WTC11 (cell line): ENCODE data around the gene ALS2CL. TPM values are rescaled to one million over a fixed set of nuclear protein-coding genes. Genes with fewer than 3 reads are reported as not detected.

ENCODE experiments used
- ATAC-seq: fragments of 200-7000 bp; cut with Tn5 transposase; 2 replicates; pipeline ENCODE4 v1.10.0; 2021; ENCODE audit warnings: mild to moderate bottlenecking, moderate library complexity
- CTCF ChIA-PET: fragments of 300-600 bp; sonication (Branson Sonifier 250); formaldehyde crosslinking; loops from one replicate; lab custom pipeline; 2021; ENCODE audit warnings: antibody characterized with exemption; lab: Charles Lee
- POLR2A ChIA-PET: fragments of 350-600 bp; sonication (Branson Sonifier 250); formaldehyde crosslinking; loops from one replicate; lab custom pipeline; 2021; ENCODE audit warnings: antibody characterized with exemption; lab: Charles Lee
- DNase-seq: peaks from one replicate; pipeline ENCODE4 v3.0.0; 2021; ENCODE audit warnings: low spot score
- H3K27ac Mint-ChIP-seq: 2 replicates; pipeline ENCODE4 v1.8.0; 2021; ENCODE audit warnings: mixed read lengths
- H3K27me3 Mint-ChIP-seq: 2 replicates; pipeline ENCODE4 v1.8.0; 2021; ENCODE audit warnings: low read depth, mild to moderate bottlenecking, moderate library complexity, mixed read lengths
- H3K36me3 Mint-ChIP-seq: 2 replicates; pipeline ENCODE4 v1.8.0; 2021; ENCODE audit warnings: mixed read lengths
- H3K4me1 Mint-ChIP-seq: 2 replicates; pipeline ENCODE4 v1.8.0; 2022; ENCODE audit warnings: mixed read lengths
- H3K4me3 Mint-ChIP-seq: 2 replicates; pipeline ENCODE4 v1.8.0; 2021; ENCODE audit warnings: mild to moderate bottlenecking, moderate library complexity, mixed read lengths
- H3K9me3 Mint-ChIP-seq: 2 replicates; pipeline ENCODE4 v1.8.0; 2021; ENCODE audit warnings: mixed read lengths
- CREM ChIP-seq: sonication (generic); formaldehyde crosslinking; IDR thresholded peaks from 2 replicates; pipeline ENCODE4 v1.8.1; 2022; ENCODE audit warnings: mild to moderate bottlenecking, missing genetic modification reagents, moderate library complexity
- GRHL2 ChIP-seq: fragments of 250-450 bp; sonication (Bioruptor Pico); IDR thresholded peaks from 2 replicates; pipeline ENCODE4 v1.8.0; 2022; ENCODE audit warnings: mild to moderate bottlenecking, moderate library complexity; ENCODE audit not compliant: insufficient replicate concordance, severe bottlenecking
- NR3C1 ChIP-seq: sonication (generic); formaldehyde crosslinking; conservative IDR thresholded peaks from 2 replicates; pipeline ENCODE4 v1.8.1; 2023; ENCODE audit warnings: low read depth, mild to moderate bottlenecking, missing genetic modification reagents
- OVOL2 ChIP-seq: fragments of 250-450 bp; sonication (Bioruptor Pico); IDR thresholded peaks from 2 replicates; pipeline ENCODE4 v1.9.0; 2021; ENCODE audit warnings: mild to moderate bottlenecking, borderline replicate concordance
- PRRX2 ChIP-seq: fragments of 250-450 bp; sonication (Bioruptor Pico); IDR thresholded peaks from 2 replicates; pipeline ENCODE4 v1.8.0; 2021; ENCODE audit warnings: mild to moderate bottlenecking
- TEAD4 ChIP-seq: sonication (generic); formaldehyde crosslinking; IDR thresholded peaks from 2 replicates; pipeline ENCODE4 v1.8.0; 2022; ENCODE audit warnings: mild to moderate bottlenecking, missing genetic modification reagents
- total RNA-seq: library from RNA; stranded (reverse); gene quantifications from 3 replicates; pipeline ENCODE4 v1.2.3, GENCODE V29; 2021
- TF ChIP-seq, protein P1 (sequence below): sonication (generic); formaldehyde crosslinking; IDR thresholded peaks from 2 replicates; pipeline ENCODE4 v1.8.1; 2023; ENCODE audit warnings: mild to moderate bottlenecking, missing genetic modification reagents
- TF ChIP-seq, protein P2 (sequence below): sonication (generic); formaldehyde crosslinking; IDR thresholded peaks from 2 replicates; pipeline ENCODE4 v1.8.1; 2022; ENCODE audit warnings: low read depth, missing genetic modification reagents, borderline replicate concordance
- TF ChIP-seq, protein P3 (sequence below): fragments of 250-450 bp; sonication (Bioruptor Pico); conservative IDR thresholded peaks from 2 replicates; pipeline ENCODE4 v1.9.0; 2021; ENCODE audit warnings: mild to moderate bottlenecking
- TF ChIP-seq, protein P4 (sequence below): sonication (generic); formaldehyde crosslinking; IDR thresholded peaks from 2 replicates; pipeline ENCODE4 v1.8.1; 2023; ENCODE audit warnings: mild to moderate bottlenecking, missing genetic modification reagents, moderate library complexity
- TF ChIP-seq, protein P5 (sequence below): sonication (generic); formaldehyde crosslinking; IDR thresholded peaks from 2 replicates; pipeline ENCODE4 v1.8.0; 2022; ENCODE audit warnings: mild to moderate bottlenecking, missing genetic modification reagents
- TF ChIP-seq, protein P6 (sequence below): sonication (generic); formaldehyde crosslinking; IDR thresholded peaks from 2 replicates; pipeline ENCODE4 v1.8.0; 2022; ENCODE audit warnings: mild to moderate bottlenecking, missing genetic modification reagents
- TF ChIP-seq, protein P7 (sequence below): sonication (generic); formaldehyde crosslinking; conservative IDR thresholded peaks from 2 replicates; pipeline ENCODE4 v1.8.1; 2023; ENCODE audit warnings: mild to moderate bottlenecking, low read depth, missing genetic modification reagents, moderate library complexity
- TF ChIP-seq, protein P8 (sequence below): sonication (generic); formaldehyde crosslinking; IDR thresholded peaks from 2 replicates; pipeline ENCODE4 v1.8.1; 2022; ENCODE audit warnings: low read depth, mild to moderate bottlenecking, moderate library complexity, missing genetic modification reagents, borderline replicate concordance

Gene ALS2CL
- total RNA-seq, 1 experiment from 2014 or later: 12.6 TPM

DNA sequence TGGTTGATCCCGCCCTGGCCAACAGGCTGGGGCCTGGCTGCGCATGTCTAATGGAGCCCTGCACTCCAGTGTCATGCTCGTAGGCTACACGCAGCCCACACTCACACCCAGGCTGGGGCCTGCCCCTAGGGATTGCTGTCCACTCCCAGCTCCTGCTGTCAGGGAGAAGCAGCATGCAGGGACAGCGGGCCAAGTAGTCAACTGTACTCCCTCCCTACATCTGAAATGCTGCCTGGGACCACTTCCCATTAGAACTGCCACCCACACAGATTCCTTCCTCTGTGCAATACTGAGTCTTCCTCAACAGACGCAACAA is 16.1 kb downstream of the ALS2CL start:
- H3K27me3 Mint-ChIP-seq: no peaks in the 10 kb centered on the region
- DNase-seq (no peak), ATAC-seq (no peak)
- H3K4me3 Mint-ChIP-seq: no peak overlapping the region
- H3K9me3 Mint-ChIP-seq: peaks cover 4% of the 10 kb centered on the region
- no peaks in the 10 kb centered on the region for H3K4me1 Mint-ChIP-seq
- H3K36me3 Mint-ChIP-seq: peaks cover 3% of the 10 kb centered on the region
- ChIA-PET CTCF (interaction anchor here (1.0 kb wide), 1 partner anchor 38 kb away, joined by 3 read pairs; no protein-coding TSS in a partner anchor), POLR2A (no interaction called here)
- no peak overlapping the region for H3K27ac Mint-ChIP-seq
- TF ChIP-seq TEAD4 (no peak), OVOL2 (CRISPR knock-in tag) (no peak)
- TF ChIP-seq, protein P1, sequence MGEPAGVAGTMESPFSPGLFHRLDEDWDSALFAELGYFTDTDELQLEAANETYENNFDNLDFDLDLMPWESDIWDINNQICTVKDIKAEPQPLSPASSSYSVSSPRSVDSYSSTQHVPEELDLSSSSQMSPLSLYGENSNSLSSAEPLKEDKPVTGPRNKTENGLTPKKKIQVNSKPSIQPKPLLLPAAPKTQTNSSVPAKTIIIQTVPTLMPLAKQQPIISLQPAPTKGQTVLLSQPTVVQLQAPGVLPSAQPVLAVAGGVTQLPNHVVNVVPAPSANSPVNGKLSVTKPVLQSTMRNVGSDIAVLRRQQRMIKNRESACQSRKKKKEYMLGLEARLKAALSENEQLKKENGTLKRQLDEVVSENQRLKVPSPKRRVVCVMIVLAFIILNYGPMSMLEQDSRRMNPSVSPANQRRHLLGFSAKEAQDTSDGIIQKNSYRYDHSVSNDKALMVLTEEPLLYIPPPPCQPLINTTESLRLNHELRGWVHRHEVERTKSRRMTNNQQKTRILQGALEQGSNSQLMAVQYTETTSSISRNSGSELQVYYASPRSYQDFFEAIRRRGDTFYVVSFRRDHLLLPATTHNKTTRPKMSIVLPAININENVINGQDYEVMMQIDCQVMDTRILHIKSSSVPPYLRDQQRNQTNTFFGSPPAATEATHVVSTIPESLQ (CRISPR knock-in tag): no peak

DNA sequence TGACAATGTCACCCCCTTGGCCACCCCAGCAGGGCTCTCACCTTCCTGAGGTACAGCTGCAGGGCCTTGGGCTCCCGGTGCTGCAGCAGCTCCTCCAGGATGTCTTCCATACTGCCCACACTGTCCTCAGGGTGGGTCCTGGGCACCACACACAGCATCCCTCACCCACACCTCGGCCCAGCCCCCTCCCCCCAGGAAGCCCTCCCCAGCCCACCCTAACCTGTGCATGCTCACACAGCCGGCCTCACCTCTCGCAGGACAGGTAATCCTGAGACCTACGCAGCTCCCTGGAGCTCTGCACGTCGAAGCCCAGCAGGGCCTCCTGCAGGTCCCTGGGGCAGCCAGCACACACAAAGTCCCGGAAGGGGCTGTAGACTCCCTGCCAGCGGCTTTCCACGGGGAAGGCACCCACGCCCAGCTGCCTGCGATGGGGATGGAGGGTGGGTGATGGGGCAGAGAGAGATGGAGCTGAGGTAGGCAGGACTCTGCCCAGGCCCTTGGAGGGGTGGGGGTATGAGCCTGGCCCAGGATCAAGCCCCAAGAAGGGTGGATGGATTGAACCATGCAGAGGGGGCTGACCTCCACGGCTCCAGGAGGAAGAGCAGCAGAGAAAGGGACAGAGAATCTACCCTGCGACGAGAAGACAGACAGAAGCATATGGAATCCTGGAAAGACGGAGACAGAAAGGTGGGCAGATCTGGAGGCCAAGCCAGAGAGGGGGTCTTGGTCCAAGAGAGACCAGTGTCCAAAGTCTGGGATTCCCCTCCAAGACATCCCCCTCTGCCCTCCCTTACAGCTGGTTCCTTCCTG is 16.7 kb downstream of the ALS2CL start:
- H3K27ac Mint-ChIP-seq: no peak overlapping the region
- no peak overlapping the region for H3K4me3 Mint-ChIP-seq

DNA sequence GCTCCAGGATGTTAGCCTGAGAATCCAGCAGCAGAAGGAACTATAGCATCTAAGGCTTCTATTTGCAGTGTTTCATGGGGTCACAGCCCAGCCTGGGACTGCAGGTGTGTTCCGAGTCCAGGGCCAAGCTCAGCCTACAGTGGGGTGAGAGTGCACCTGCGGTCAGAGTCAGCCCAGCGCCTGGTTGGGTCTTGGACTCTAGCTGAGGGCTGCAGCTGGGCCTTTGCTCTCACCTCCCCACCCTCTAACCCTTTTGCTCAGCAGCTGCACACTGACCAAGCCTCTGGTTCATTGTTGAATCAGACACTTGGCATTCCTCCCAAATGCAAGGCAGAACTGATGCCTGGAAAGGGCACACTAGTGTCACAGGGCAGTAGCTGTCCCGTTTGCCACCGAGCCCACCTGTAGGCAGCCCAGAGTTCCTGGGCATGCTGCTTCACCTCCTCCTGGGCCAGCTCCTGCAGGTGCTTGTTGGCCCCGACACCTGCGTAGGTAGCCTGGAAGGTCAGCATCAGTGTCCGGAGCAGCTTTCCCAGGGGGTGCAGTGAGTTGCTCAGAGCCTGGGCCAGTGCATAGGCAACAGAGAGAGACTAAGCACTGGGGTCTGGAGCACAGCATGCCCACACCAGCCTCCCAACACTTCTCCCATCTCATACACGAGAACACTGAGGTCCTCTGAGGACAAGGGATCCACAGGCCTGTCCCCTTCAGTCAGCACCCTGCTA is 17.5 kb downstream of the ALS2CL start:
- ATAC-seq: no peak
- CTCF ChIA-PET: interaction anchor here (1.0 to 1.4 kb wide), 3 partner anchors 12 to 322 kb away, joined by 3 to 5 read pairs (median 4); no protein-coding TSS in a partner anchor
- DNase-seq: no peak
- POLR2A ChIA-PET: no interaction called here
- Mint-ChIP-seq H3K36me3 (peaks cover 3% of the 10 kb centered on the region), H3K4me3 (no peak overlapping the region), H3K27ac (no peak overlapping the region), H3K27me3 (no peaks in the 10 kb centered on the region), H3K4me1 (no peaks in the 10 kb centered on the region), H3K9me3 (peaks cover 4% of the 10 kb centered on the region)
- TF ChIP-seq CREM (CRISPR knock-in tag) (no peak), OVOL2 (CRISPR knock-in tag) (no peak), GRHL2 (no peak)
- TF ChIP-seq, protein P2, sequence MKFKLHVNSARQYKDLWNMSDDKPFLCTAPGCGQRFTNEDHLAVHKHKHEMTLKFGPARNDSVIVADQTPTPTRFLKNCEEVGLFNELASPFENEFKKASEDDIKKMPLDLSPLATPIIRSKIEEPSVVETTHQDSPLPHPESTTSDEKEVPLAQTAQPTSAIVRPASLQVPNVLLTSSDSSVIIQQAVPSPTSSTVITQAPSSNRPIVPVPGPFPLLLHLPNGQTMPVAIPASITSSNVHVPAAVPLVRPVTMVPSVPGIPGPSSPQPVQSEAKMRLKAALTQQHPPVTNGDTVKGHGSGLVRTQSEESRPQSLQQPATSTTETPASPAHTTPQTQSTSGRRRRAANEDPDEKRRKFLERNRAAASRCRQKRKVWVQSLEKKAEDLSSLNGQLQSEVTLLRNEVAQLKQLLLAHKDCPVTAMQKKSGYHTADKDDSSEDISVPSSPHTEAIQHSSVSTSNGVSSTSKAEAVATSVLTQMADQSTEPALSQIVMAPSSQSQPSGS (CRISPR knock-in tag): no peak
- TF ChIP-seq, protein P3, sequence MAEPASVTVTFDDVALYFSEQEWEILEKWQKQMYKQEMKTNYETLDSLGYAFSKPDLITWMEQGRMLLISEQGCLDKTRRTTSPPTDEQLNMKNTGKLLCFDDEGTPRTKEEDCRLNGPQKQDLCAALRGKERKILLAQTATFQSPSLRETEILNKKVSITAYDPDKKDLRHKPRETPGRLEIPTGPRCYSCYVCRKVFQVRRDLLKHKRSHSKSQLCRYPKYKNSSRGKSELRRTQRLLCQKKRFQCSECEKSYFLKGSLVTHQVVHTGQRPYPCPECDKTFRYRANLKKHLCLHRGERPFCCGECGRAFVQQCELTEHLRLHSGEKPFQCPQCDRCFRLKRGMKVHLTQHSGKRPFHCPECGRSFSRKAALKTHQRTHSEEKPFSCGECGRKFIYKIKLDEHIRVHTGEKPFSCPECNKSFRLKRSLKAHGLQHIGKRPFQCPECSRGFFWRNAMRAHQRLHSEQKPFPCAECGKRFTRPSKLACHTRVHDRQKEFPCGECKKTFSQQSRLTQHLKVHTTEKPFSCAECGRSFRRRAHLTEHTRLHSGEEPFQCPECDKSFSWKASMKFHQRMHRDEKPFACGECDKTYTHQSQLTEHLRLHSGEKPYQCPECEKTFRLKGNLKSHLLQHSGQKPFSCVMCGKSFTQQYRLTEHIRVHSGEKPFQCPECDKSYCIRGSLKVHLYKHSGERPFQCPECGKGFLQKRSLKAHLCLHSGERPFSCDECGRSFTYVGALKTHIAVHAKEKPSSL (CRISPR knock-in tag): no peak
- TF ChIP-seq, protein P4, sequence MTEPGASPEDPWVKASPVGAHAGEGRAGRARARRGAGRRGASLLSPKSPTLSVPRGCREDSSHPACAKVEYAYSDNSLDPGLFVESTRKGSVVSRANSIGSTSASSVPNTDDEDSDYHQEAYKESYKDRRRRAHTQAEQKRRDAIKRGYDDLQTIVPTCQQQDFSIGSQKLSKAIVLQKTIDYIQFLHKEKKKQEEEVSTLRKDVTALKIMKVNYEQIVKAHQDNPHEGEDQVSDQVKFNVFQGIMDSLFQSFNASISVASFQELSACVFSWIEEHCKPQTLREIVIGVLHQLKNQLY (CRISPR knock-in tag): no peak

More for the DNA sequence above, 16.7 kb downstream of the ALS2CL start:
- ChIA-PET CTCF (interaction anchor here (1.0 to 1.3 kb wide), 2 partner anchors 38 to 322 kb away, joined by 3 to 5 read pairs; no protein-coding TSS in a partner anchor), POLR2A (no interaction called here)
- H3K27me3 Mint-ChIP-seq: no peaks in the 10 kb centered on the region
- peaks cover 4% of the 10 kb centered on the region for H3K9me3 Mint-ChIP-seq
- no peak for ATAC-seq
- TF ChIP-seq, protein P4 (CRISPR knock-in tag): no peak
- TF ChIP-seq, protein P5, sequence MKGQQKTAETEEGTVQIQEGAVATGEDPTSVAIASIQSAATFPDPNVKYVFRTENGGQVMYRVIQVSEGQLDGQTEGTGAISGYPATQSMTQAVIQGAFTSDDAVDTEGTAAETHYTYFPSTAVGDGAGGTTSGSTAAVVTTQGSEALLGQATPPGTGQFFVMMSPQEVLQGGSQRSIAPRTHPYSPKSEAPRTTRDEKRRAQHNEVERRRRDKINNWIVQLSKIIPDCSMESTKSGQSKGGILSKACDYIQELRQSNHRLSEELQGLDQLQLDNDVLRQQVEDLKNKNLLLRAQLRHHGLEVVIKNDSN (CRISPR knock-in tag): no peak
- no peak for TF ChIP-seq PRRX2 (CRISPR knock-in tag)
- no peak for TF ChIP-seq NR3C1 (CRISPR knock-in tag)
- TF ChIP-seq, protein P6, sequence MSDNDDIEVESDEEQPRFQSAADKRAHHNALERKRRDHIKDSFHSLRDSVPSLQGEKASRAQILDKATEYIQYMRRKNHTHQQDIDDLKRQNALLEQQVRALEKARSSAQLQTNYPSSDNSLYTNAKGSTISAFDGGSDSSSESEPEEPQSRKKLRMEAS (CRISPR knock-in tag): no peak
- TF ChIP-seq, protein P7, sequence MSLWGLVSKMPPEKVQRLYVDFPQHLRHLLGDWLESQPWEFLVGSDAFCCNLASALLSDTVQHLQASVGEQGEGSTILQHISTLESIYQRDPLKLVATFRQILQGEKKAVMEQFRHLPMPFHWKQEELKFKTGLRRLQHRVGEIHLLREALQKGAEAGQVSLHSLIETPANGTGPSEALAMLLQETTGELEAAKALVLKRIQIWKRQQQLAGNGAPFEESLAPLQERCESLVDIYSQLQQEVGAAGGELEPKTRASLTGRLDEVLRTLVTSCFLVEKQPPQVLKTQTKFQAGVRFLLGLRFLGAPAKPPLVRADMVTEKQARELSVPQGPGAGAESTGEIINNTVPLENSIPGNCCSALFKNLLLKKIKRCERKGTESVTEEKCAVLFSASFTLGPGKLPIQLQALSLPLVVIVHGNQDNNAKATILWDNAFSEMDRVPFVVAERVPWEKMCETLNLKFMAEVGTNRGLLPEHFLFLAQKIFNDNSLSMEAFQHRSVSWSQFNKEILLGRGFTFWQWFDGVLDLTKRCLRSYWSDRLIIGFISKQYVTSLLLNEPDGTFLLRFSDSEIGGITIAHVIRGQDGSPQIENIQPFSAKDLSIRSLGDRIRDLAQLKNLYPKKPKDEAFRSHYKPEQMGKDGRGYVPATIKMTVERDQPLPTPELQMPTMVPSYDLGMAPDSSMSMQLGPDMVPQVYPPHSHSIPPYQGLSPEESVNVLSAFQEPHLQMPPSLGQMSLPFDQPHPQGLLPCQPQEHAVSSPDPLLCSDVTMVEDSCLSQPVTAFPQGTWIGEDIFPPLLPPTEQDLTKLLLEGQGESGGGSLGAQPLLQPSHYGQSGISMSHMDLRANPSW: no peak
- TF ChIP-seq, protein P8, sequence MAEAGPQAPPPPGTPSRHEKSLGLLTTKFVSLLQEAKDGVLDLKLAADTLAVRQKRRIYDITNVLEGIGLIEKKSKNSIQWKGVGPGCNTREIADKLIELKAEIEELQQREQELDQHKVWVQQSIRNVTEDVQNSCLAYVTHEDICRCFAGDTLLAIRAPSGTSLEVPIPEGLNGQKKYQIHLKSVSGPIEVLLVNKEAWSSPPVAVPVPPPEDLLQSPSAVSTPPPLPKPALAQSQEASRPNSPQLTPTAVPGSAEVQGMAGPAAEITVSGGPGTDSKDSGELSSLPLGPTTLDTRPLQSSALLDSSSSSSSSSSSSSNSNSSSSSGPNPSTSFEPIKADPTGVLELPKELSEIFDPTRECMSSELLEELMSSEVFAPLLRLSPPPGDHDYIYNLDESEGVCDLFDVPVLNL (CRISPR knock-in tag): no peak
- no peaks in the 10 kb centered on the region for H3K4me1 Mint-ChIP-seq
- no peak for DNase-seq
- peaks cover 3% of the 10 kb centered on the region for H3K36me3 Mint-ChIP-seq
